Erythroblast (primary cell): ENCODE data around the gene GALNT6.

Source experiments
- GATA1 ChIP-seq: IDR thresholded peaks from 2 replicates; pipeline ENCODE4 v1.6.1; 2011; ENCODE audit warnings: low read depth, mild to moderate bottlenecking, control low read depth, low read length, moderate library complexity
- POLR2A ChIP-seq: IDR thresholded peaks from 2 replicates; pipeline ENCODE4 v1.6.1; 2011; ENCODE audit warnings: mild to moderate bottlenecking, low read length

DNA sequence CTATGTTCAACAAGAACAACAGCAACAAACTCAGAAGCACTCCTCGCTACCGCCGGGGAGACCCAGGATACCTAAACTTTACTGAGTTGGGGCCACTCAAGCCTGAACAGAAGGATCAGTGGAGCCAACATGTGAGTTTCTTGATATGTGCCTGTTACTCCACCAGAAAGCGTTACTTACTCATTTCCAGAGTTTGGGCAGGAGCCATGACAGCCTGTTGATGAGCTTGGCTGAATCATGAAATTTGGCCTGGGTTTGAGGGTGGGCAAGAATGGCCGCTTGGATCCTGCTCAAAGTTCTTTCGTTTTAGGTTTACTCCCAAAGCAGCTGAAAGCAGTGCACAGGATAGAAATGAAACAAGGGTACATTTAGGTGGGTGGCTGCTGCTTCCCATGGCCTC is 12.0 kb upstream of the GALNT6 start:
- no peak for TF ChIP-seq POLR2A
- TF ChIP-seq GATA1 = no peak
